GM18519 (cell line): ENCODE results near the gene ZCCHC24.

Experiments used
- ATAC-seq: cut with Tn5 transposase; IDR thresholded peaks from one replicate; pipeline ENCODE4 v1.9.1; 2021; ENCODE audit warnings: mild to moderate bottlenecking, moderate library complexity; ENCODE audit not compliant: unreplicated experiment, low FRiP score

The ZCCHC24 gene

DNA sequence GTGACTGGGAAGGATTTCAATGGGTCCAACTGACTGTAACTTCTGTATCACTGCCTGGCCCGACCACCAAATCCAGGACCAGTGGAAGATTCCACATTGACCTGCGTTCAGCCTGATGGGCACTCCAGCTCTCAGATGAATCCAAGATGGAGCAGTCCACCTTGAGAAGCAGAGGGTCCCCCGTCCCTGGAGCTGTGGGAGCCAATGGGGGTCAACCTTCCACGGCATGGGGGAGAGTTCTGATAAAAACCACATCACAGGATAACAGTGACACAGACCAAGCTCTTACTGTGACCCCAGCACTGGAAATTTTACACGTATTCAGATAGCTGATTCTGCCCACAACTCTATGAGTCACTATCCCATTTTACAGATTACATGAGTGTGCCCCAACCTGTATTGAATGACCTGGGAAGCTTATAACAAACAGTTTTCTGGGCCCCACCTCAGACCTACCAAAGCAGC, 11.2 kb downstream of the ZCCHC24 start:
- no peak for ATAC-seq

DNA sequence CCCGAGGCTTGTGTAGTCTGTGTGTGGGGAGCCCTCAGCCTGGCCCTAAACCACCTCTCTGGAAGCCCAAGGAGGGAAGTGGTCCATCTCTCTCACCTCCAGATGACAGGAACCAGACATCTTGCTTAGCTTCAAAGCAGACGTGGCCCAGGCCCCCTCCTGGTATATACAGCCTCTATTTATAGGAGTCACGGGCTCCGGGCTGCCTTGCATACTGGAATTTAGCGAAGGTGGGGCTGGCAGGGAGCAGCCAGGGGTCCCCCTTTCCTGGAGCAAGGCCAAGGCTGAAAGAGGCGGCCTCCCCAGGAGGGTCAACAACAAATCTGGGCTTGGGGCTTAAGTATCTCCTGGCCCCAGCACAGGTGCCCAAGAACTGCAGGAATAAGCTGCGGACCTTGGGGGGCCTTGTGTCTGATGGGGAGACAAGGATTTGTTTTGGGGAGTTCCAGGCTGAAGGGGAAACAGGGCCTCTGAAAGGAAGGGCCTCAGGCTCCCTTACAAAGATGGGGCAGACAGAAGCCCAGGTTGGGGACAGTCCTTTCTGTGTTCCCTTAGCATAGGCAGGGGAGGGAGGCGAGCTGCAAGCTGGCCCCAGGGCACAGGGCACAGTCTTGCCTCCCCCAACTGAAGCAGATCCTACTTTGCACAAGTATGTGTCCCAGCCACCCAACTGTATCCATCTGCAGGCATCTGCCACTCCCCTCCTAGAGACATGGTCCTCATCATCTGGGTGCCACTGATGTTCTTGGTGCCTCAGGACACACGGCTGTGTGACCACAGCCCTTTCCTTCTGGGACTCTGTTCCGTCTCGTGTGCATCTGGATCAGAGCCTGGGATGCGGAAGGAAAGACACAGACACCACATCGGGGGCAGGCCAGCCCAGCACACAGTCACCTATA, 11.9 kb downstream of the ZCCHC24 start:
- ATAC-seq, result no peak

DNA sequence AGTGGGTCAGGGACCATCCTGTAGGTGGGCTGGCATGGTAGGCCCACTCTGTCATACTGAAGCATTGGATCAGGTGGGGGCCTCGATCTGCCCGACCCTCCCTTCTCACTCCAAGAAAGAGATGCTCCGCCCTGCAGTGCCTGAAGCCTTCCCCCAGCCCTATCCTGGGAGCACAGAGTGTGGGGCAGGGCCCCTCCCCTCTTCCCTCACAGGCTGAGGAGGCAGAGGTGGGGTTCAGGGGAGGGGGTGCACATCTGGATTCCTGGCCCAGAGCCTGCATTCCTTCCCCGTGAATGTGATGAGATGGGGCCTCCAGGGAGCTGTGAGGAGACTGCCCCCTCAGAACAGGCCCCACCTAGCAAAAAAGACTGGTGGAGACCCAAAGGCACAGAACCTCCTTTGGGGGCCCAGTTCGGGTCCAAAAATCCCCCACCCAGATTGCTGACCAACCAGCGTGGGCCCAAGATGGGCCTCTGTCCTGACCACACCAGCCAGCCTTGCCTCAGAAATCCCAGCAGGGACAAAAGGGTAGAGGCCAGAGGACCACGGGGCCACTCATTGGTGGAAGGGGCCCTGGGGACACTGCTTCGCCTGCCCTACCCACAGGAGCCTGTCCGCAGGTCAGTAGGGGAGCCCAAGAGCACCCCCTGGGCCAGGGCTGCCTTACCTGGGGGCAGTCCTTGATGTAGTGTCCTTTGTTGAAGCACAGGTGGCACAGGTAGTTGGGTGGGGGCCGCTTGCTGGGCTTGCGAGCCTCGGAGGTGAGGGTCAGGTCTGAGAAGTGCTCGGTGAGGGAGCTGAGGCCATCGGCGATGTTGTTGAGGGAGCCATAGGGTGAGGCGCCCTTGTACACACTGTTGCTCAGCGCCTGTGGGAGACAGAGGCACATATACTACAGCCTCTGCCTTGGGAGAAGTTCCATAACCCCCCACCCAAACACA, 13.3 kb downstream of the ZCCHC24 start:
- no peak for ATAC-seq

DNA sequence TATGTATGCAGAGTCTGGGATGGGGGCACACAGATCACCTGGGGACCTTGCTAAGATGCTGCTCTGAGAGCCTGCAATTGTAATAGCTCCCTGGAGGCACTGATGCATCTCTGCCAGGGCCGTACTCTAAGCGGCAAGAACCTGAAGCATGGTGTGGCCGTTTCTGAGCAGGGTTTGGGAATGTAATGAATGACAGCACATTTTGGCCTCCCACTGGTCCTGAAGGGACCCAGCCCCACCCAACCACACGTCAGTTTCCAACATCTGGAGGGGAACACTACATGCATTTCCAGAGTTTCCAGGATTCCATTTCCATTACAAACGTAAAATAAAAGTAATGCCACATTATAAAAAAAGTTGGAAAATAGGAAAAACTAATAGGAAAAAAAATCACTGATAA, 14.0 kb downstream of the ZCCHC24 start:
- no peak for ATAC-seq

DNA sequence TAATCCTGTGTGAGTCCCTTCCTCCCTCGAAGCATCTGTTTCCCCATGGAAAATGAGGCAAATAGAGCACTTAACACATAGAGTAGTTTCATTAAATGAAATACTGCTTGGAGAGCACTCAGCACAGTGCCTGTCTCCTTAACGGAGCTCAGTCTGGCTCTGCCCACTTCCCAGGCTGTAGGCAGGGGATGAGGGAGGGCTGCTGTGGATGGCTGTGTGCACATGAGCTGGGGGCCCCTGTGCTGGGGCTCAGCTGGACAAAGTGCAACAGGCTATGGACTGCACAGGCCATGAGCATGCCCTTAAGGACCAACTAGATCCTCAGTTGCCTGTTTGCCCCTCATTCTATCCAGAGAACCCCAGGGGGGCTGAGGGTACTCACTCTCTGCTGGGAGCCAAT, 14.5 kb downstream of the ZCCHC24 start:
- ATAC-seq, result no peak

DNA sequence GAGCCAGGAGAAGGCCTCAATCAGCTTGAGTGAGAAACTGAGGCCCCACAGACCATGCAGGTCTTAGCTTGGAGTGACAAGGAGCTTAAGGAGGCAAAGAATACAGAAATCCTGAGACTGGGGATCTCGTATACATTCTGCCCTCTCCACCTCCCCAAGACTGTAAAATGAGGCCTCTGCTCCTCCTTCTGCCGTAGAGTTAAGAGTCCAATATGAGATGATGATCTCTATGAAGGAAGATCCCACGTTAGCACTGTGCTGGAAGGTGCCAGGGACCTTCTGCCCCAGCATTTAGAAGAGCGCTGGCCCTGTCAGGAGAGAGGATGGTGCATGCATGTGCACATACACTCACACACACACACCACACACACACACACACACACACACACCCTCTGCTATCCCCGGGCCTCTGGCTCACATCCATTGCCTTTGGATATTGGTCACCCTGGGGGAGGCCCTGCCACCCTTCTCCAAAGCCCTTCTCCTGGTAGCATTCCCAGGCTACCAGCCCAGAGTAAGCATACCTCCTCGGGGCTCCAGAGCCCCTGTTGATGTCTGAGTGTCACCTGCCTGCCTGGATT, 15.0 kb downstream of the ZCCHC24 start:
- no peak for ATAC-seq

DNA sequence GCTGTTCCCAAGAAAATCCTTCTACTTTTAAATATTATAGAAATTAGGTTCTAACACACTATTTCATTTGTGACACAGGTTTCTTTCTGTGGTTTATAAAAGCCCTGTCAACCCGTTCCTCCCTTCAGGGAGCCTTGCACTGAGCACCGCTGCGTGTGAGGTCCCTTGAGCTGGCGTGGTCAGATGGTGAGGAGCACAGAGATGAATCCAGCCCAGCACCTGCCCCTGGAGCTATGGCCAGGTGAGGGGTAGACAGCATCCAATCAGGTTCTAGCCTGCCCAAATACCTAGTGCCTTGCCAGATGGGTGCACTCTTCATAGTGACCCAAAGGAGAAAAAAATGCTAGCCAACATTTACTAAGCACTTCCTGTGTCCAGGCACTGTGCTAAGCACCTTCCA, 15.7 kb downstream of the ZCCHC24 start:
- ATAC-seq, result no peak

DNA sequence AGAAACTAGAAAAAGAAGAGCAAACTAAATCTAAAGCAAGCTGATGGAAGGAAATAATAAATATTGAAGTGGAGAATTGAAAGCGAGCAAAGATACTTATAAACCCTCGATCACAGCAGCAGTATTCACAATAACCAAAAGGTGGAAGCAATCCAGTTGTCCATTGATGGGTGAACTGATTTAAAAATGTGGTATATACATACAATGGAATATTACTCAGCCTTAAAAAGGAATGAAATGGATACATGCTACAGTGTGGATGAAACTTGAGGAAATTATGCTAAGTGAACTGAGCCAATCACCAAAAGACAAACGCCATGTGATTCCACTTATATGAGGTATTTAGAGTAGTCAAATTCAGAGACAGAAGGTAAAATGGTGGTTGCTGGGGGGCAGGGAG, 17.5 kb downstream of the ZCCHC24 start:
- ATAC-seq, result no peak

DNA sequence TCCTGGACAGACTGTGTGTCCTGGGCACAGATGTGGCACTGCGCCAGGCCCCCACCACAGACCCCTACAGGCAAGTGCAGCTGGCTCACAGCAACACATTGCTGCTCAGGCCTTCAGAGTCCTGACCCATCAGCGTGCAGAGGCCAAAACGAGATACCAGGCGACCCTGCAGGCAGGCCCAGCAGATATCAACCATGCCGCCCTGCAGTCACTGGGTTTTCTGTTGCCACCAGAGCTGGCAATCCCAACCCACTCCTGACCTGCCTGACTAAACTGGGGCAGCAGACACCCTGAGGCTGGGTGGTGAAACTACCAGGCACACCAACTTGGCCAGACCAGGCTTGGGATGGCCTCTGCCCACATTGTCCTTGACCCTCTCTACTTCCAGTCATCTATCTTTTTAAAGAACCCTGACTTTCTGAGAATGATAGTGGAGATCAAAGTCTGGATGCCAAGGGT, 20.3 kb downstream of the ZCCHC24 start:
- no peak for ATAC-seq

DNA sequence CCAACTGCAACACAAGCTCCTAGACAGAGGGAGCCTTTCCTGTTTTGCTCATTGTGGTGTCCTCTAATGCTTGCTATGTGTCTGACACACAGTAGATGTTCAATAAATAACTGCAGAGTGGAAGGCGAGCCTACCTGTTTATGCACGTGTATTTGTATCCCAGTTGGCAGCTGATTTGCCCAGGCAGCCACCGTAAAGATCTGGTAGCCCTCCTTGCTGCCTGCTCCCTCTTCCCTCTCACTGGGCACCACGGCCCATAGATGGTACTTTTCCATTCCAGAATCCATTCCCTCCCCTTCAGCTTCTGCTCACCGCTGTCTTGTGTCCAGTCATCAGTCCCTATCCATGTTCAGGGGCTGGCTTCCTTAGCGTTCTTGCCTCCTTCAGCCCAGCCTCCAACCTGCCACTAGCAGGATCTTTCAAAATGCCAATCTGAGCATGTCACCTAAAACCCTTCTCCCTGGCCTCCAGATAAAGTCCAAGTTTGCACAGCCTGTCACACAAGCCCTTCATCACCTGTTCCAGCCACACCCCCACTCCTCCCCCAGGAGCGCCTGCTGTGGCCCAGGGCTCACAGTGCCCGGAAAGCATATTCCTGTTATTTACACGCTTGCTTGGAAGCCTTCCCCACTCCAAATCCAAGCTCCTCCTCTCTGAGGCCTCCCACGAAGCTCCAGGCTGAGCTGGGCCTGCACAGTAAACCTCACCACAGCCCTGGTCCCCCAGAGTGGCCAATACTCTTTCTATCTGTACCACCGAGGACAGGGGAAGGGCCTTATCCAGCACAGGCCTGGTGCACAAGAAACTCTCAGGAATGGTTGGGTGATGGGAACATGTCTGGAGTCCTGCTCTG, 21.0 kb downstream of the ZCCHC24 start:
- no peak for ATAC-seq

DNA sequence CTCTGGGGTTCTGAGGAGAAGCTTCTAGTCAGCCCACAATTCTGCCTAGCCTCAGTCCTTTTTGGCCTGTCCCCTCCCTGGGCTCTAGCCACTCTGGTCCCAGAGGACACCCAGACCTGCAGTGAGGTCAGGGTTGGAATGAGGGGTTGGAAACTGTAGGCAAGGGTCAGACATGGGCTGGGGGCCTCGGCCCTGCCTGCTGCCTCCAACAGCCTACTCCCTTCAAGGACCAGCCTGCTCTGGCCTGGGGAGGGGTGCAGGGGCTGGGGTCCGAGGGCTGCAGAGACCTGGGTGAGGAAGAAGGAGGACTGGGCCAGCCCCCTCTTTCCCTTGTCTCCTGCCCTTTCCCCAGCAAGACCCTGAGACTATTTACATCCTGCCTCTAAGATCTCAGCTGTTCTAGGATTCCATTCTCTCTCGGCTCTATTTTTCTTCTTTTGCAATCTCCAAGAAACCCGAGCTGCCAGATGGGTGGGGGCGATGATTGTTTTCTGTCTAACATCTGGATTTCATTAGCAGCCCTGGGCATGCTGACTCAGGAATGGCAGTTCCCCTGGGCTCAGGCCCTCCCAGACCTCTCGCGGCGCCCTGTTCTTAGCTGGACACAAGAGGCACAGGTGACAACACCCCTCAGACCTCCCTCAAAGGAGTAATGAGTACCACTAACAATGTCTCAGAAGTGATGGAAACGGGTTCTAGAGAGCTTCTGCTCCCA, 23.1 kb downstream of the ZCCHC24 start:
- ATAC-seq, result no peak

DNA sequence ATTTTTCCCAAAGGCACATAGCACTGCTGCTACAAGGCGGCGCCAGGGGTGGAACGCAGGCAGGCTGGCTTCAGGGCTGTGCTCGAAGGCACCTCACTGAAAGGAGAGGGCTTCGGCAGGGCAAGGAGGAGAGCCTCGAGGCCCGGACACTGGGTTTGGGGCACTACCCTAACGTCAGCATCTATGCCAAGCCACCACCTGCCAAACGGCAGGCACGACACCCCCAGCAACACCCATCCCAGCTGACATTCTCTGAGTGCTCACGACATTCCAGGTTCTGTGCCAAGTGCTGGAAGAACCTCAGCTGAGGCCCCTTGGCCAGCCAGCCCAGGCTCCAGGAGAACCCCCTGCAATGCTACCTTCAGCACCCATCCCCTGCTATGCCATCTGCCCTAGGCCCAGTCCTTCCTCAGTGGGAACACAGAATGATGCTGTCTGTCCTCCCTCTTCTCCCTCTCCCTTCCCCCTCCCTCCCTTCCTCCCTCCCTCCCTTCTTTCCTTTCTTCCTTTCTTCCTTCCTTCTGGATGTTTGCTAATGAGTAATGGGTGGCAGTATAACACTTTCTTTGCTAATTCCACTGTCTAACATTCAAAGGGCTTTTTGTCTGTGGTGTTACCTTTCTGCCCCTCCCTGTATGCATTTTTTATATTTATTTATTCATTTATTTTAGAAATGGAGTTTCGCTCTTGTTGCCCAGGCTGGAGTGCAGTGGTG, 24.3 kb downstream of the ZCCHC24 start:
- ATAC-seq, result no peak

DNA sequence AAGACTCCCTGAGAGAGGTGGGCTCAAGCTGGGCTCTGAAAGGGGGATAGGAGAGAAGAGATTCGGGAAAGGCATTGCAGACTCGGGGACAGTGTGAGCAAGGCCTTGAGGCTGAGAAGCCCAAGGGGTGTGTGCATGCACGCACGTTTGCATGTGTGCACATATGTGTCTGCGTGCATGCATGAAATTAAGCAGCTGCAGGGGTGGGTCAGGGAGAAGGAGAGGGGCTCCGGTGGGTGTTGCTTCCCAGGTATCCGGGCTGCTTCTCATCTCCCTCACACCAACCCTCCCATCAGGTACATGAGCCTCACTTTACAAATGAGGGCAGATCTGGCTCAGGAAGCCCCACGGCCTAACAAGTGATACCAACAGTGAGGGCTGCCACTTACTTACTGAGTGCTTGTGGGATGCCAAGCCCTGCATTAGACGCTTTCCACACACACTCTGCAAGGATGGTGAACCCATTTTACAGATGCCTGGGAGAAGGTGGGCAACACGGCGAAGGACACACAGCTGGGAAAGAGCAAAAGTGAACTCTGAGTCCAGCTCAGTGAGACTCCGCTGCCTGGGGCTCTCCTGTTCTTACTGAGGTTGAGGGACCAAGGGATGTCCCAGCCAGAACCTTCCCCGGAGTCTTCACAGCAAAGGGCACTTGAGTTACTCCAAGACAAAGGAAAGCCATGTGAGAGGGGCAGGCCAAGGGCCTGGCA, 26.4 kb downstream of the ZCCHC24 start:
- no peak for ATAC-seq

DNA sequence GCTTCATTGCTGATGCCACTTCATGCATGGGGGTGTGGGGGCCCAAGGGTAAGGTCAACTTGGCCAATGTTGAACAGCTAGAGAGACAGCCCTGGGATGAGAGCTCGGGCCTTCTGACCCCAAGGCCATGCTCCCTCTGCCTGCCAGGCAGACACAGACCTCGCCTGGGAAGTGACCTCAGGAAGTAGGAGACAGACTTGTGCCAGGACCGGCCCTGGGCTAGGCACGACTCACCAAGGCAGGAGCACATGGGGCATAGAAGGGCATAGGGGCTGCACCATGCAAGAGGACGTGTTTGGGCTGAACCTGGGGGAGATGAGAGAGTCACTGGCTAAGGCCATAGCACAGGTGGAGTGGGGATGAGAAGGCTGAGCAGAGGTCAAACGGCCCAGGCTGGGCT, 27.1 kb downstream of the ZCCHC24 start:
- ATAC-seq, result no peak

DNA sequence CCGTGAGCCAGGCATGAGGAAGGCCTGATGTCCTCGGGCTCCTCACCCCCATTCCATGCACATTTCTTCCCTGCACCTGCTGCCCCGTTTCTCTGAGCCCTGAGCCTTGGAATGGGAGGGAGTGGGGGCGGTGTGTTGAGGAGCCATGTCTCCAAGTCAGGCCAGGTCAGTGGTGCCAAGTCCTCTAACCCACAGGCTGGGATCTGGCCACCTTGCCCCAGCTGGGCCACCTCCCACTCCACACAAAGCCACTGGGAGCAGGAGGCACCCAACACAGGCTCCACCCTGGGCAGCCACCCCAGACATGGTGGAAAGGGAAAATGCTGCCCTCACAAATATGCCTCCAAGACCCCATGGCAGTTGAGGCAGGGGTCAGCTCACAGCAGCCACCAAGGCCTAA, 27.7 kb downstream of the ZCCHC24 start:
- no peak for ATAC-seq

DNA sequence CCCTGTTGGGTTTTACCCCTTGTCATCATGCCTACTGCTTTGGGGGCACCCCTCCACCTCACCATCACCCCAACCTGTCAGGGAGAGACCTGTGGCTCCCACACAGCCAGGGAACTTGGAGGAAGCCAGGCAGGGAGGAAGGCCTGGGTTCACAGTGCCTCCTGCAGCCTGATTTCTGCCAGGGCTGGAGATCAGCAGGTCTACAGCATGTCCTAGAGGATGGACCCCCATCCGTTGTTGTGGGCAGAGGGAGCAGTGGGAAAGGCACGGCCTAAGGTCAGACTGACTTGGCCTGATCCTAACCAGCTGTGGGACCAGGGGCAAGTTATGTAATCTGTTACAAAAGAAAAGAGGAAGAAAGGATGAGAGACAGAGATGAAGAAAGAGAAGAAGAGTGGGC, 28.2 kb downstream of the ZCCHC24 start:
- no peak for ATAC-seq

DNA sequence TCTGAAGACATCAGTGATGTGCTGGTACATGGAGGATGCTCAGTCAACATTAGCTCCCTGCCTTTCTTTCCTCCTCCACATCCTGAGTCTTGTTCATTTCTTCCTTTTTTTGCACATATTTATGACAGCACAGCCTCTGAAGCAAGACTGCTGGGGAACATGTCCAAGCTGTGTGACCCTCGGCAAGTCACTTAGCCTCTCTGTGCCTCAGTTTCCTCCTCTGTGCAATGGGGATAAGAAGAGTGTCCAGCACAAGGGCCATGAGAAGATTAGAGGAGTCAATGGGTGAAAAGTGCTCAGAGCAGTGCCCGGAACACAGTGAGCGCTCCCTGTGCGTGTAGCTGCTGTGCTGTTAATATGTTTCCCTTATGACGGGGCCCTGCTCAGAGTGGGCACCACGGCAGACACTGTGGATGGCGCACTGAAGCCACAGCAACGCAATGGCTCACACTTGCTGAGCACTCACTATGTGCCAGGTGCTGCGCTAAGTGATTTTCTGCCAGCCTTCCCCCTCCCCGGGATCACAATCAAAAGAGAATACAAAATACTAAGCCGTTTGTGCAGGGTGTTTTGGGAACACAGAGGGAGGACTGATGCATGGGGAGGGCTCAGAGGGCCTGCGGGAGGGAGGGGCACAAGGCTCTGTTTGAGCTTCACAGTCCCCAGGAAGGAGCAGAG, 28.7 kb downstream of the ZCCHC24 start:
- ATAC-seq, result no peak
